HepG2 (cell line): ENCODE results near the gene PIP4K2B. TPM values are rescaled to one million over a fixed set of nuclear protein-coding genes. Genes with fewer than 3 reads are reported as not detected.

Experiments
- ATRX ChIP-seq: sonication (generic); formaldehyde crosslinking; IDR thresholded peaks from 2 replicates; pipeline ENCODE4 v1.4.0; 2020; ENCODE audit warnings: missing genetic modification reagents, borderline replicate concordance
- CCDC6 ChIP-seq: sonication (generic); formaldehyde crosslinking; IDR thresholded peaks from 2 replicates; pipeline ENCODE4 v1.8.1; 2022; ENCODE audit warnings: mild to moderate bottlenecking, missing genetic modification reagents, moderate library complexity
- DBP ChIP-seq: sonication (generic); formaldehyde crosslinking; IDR thresholded peaks from 2 replicates; pipeline ENCODE4 v1.4.0; 2020; ENCODE audit warnings: missing genetic modification reagents; ENCODE audit errors: not compliant biosample characterization
- DMAP1 ChIP-seq: IDR thresholded peaks from 2 replicates; pipeline ENCODE4 v1.6.1; 2016
- ELF4 ChIP-seq: sonication (generic); formaldehyde crosslinking; IDR thresholded peaks from 2 replicates; pipeline ENCODE4 v1.5.0; 2020; ENCODE audit warnings: missing genetic modification reagents, mild to moderate bottlenecking, moderate library complexity, borderline replicate concordance
- ESRRA ChIP-seq: sonication (generic); formaldehyde crosslinking; IDR thresholded peaks from 2 replicates; pipeline ENCODE4 v1.5.1; 2020; ENCODE audit warnings: mild to moderate bottlenecking, low read depth, missing genetic modification reagents
- FOSL2 ChIP-seq: sonication (generic); formaldehyde crosslinking; IDR thresholded peaks from 2 replicates; pipeline ENCODE4 v1.4.0; 2020; ENCODE audit warnings: missing genetic modification reagents
- FOXP4 ChIP-seq: sonication (generic); formaldehyde crosslinking; IDR thresholded peaks from 2 replicates; pipeline ENCODE4 v1.4.0; 2020; ENCODE audit warnings: missing genetic modification reagents
- HIVEP1 ChIP-seq: sonication (generic); formaldehyde crosslinking; IDR thresholded peaks from 2 replicates; pipeline ENCODE4 v1.4.0; 2020; ENCODE audit warnings: mild to moderate bottlenecking, missing genetic modification reagents
- HNRNPL ChIP-seq: fragments of 200-400 bp; formaldehyde crosslinking; IDR thresholded peaks from 2 replicates; pipeline ENCODE4 v1.6.1; 2017; ENCODE audit warnings: mild to moderate bottlenecking, low read depth, low read length
- MED13 ChIP-seq: sonication (generic); formaldehyde crosslinking; IDR thresholded peaks from 2 replicates; pipeline ENCODE4 v1.5.0; 2020; ENCODE audit warnings: missing genetic modification reagents
- NR0B2 ChIP-seq: sonication (generic); formaldehyde crosslinking; IDR thresholded peaks from 2 replicates; pipeline ENCODE4 v1.4.0; 2020; ENCODE audit warnings: mild to moderate bottlenecking, missing genetic modification reagents
- NR2C2 ChIP-seq: sonication (generic); formaldehyde crosslinking; IDR thresholded peaks from 2 replicates; pipeline ENCODE4 v1.4.0; 2020; ENCODE audit warnings: missing genetic modification reagents, mild to moderate bottlenecking, moderate library complexity, borderline replicate concordance
- SIX1 ChIP-seq: sonication (generic); formaldehyde crosslinking; IDR thresholded peaks from 2 replicates; pipeline ENCODE4 v1.4.0; 2020; ENCODE audit warnings: missing genetic modification reagents, borderline replicate concordance
- STAT5B ChIP-seq: sonication (generic); formaldehyde crosslinking; IDR thresholded peaks from 2 replicates; pipeline ENCODE4 v1.4.0; 2020; ENCODE audit warnings: missing genetic modification reagents
- THYN1 ChIP-seq: sonication (generic); formaldehyde crosslinking; IDR thresholded peaks from 2 replicates; pipeline ENCODE4 v1.8.1; 2023; ENCODE audit warnings: low read depth, mild to moderate bottlenecking, moderate library complexity, missing genetic modification reagents, borderline replicate concordance
- ZFP62 ChIP-seq: sonication (generic); formaldehyde crosslinking; IDR thresholded peaks from 2 replicates; pipeline ENCODE4 v1.4.0; 2020; ENCODE audit warnings: missing genetic modification reagents
- ZFP91 ChIP-seq: sonication (generic); formaldehyde crosslinking; IDR thresholded peaks from 2 replicates; pipeline ENCODE4 v1.9.0; 2022; ENCODE audit warnings: missing genetic modification reagents, mild to moderate bottlenecking, borderline replicate concordance
- ZNF143 ChIP-seq: sonication (generic); formaldehyde crosslinking; IDR thresholded peaks from 2 replicates; pipeline ENCODE4 v1.4.0; 2020; ENCODE audit warnings: missing genetic modification reagents
- ZNF251 ChIP-seq: sonication (generic); formaldehyde crosslinking; IDR thresholded peaks from 2 replicates; pipeline ENCODE4 v1.9.0; 2021; ENCODE audit warnings: mild to moderate bottlenecking, missing genetic modification reagents
- ZNF260 ChIP-seq: sonication (generic); formaldehyde crosslinking; IDR thresholded peaks from 2 replicates; pipeline ENCODE4 v1.4.0; 2020; ENCODE audit warnings: missing genetic modification reagents, low read depth, mild to moderate bottlenecking, borderline replicate concordance
- ZNF317 ChIP-seq: sonication (generic); formaldehyde crosslinking; IDR thresholded peaks from 2 replicates; pipeline ENCODE4 v1.5.0; 2020; ENCODE audit warnings: mild to moderate bottlenecking, missing genetic modification reagents
- ZNF329 ChIP-seq: sonication (generic); formaldehyde crosslinking; IDR thresholded peaks from 2 replicates; pipeline ENCODE4 v1.9.0; 2021; ENCODE audit warnings: low read depth, mild to moderate bottlenecking, missing genetic modification reagents
- ZSCAN21 ChIP-seq: sonication (generic); formaldehyde crosslinking; IDR thresholded peaks from 2 replicates; pipeline ENCODE4 v1.8.0; 2022; ENCODE audit warnings: mild to moderate bottlenecking, missing genetic modification reagents, moderate library complexity, borderline replicate concordance
- polyA plus RNA-seq, 8 experiments: library from polyadenylated mRNA; depleted of rRNA in 3 of 8; stranded (reverse) in 7 of 8; unstranded in 1 of 8; fragments of >200 nt; fragmentation: Illumina TruSeq in 4 of 8; extraction: Trizol in 4 of 8; gene quantifications; 2 replicates each; pipeline versions ENCODE4 v1.2.1 to v1.2.3, GENCODE V29; 2011 to 2016; ENCODE audit warnings: low read depth in 4 of 8, missing spikeins in 1 of 8, mixed read lengths in 1 of 8; ENCODE audit not compliant: insufficient read depth in 1 of 8
- total RNA-seq, 5 experiments: library from RNA; depleted of rRNA; stranded (reverse); fragments of >200 nt; fragmentation: Illumina TruSeq; extraction: Trizol; gene quantifications; 2 replicates each; pipeline ENCODE4 v1.2.3, GENCODE V29; 2016; ENCODE audit warnings: low read depth in 1 of 5

The PIP4K2B gene
- total and polyA plus RNA-seq, 2 of the 13 experiments (the other 11 are each of a cell fraction or from before 2014, with no cell fraction given): 20.4 to 54.0 TPM

- TF ChIP-seq THYN1 (CRISPR knock-in tag): no peak
- TF ChIP-seq ELF4 (CRISPR knock-in tag): peak; percentile 36; the same call in 1 of the 2 replicates
- TF ChIP-seq ZNF260 (CRISPR knock-in tag): no peak
- 0 out of 2 replicates have a peak, but pooled peaks have one; percentile 29 for TF ChIP-seq SIX1 (CRISPR knock-in tag)
- no peak for TF ChIP-seq NR2C2
- no peak for TF ChIP-seq ZNF251
- peak; percentile 11; the same call in 1 of the 2 replicates for TF ChIP-seq ZNF317 (CRISPR knock-in tag)
- TF ChIP-seq MED13 (CRISPR knock-in tag): 0 out of 2 replicates have a peak, but pooled peaks have one; percentile 22
- TF ChIP-seq CCDC6 (CRISPR knock-in tag): peak; percentile 81
- TF ChIP-seq FOXP4: no peak
- no peak for TF ChIP-seq DBP (CRISPR knock-in tag)
- TF ChIP-seq DMAP1 (CRISPR knock-in tag): no peak
- TF ChIP-seq HNRNPL: no peak
- TF ChIP-seq ATRX (CRISPR knock-in tag): no peak
- TF ChIP-seq ZFP91 (CRISPR knock-in tag): no peak; the same call in 1 of the 2 replicates
- no peak for TF ChIP-seq HIVEP1 (CRISPR knock-in tag)
- peak; percentile 62; the same call in 1 of the 2 replicates for TF ChIP-seq ESRRA (CRISPR knock-in tag)
- no peak for TF ChIP-seq FOSL2
- TF ChIP-seq ZNF329 (CRISPR knock-in tag): peak; percentile 74; the same call in 1 of the 2 replicates
- TF ChIP-seq ZNF143 (CRISPR knock-in tag): no peak
- TF ChIP-seq NR0B2 (CRISPR knock-in tag): peak; percentile 82
- TF ChIP-seq STAT5B (CRISPR knock-in tag): no peak
- TF ChIP-seq ZSCAN21 (CRISPR knock-in tag): peak; percentile 87; the same call in 1 of the 2 replicates
- TF ChIP-seq ZFP62 (CRISPR knock-in tag): no peak
These were observed 69.3 kb downstream of the PIP4K2B start, which contains the start of gene CISD3 (continued) for GRCh38 chr17:38729886-38730525.
